ENCODE measurements around the gene TEKT3.

DNA sequence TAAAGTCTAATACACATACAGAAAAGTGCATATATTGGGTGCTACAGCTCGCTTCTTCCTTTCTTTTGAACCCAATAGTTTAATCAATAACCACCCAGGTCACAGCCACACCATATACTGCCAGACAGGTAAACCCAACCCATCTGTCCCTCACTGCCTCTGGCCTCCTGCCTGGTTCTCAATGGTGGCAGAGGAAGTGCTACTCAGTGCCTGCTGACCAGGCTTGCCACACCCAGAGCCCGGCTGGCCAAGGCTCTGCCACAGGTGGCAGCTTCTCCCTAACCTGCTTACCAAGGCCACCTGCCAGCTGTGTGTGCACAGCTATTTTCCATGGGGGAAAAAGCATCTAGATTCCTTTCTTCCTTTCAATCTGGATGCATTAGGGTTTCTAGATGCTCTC lies 76.9 kb downstream of the TEKT3 start:
- TF ChIP-seq, protein P1, sequence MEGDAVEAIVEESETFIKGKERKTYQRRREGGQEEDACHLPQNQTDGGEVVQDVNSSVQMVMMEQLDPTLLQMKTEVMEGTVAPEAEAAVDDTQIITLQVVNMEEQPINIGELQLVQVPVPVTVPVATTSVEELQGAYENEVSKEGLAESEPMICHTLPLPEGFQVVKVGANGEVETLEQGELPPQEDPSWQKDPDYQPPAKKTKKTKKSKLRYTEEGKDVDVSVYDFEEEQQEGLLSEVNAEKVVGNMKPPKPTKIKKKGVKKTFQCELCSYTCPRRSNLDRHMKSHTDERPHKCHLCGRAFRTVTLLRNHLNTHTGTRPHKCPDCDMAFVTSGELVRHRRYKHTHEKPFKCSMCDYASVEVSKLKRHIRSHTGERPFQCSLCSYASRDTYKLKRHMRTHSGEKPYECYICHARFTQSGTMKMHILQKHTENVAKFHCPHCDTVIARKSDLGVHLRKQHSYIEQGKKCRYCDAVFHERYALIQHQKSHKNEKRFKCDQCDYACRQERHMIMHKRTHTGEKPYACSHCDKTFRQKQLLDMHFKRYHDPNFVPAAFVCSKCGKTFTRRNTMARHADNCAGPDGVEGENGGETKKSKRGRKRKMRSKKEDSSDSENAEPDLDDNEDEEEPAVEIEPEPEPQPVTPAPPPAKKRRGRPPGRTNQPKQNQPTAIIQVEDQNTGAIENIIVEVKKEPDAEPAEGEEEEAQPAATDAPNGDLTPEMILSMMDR (IDR thresholded peaks at IDR 0.05), result no peak
- no peak for TF ChIP-seq ZFX (IDR thresholded peaks at IDR 0.05; ENCODE audit: borderline replicate concordance)
